ENCODE data around the gene WBP4.

DNA sequence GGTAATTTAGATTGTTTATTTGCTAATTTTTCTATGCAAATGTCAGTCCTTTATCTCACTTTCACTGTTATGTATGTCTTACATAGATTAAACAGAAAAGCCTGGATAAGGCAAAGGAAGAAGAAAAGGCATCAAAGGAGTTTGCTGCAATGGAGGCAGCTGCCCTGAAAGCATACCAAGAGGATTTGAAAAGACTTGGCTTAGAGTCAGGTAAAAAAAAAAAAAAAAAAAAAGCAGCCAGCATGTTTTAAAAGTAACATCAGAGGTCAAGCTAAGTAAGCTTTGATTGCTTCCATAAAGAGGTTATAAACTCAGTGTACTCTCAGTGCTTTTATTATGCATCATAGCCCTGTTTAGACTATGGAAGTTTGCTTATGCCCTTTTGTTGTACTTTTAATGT, 3.8 kb downstream of the WBP4 start:
- TF ChIP-seq EP300 (IDR thresholded peaks at IDR 0.05) (no peak), POLR2A (IDR thresholded peaks at IDR 0.05) (no peak), CTCF (IDR thresholded peaks at IDR 0.05) (no peak), POLR2AphosphoS5 (IDR thresholded peaks at IDR 0.05) (no peak)
